GM06990 (cell line): ENCODE data around the gene CYB5R3.
"Not testable (repeated sequence)": the region's sequence is repeated elsewhere in the genome, so short reads cannot be mapped to it uniquely, and the experiment has no call there.

Source experiments
- DNase-seq: peaks from one replicate; pipeline ENCODE4 v3.0.0-alpha.2; 2011; ENCODE audit not compliant: insufficient read length; ENCODE audit errors: extremely low read depth
- H3K27me3 ChIP-seq: replicated peaks from 2 replicates; pipeline ENCODE4 v1.6.0; 2011; ENCODE audit warnings: low read length; ENCODE audit not compliant: control insufficient read depth, insufficient read depth
- H3K36me3 ChIP-seq: 2 replicates; pipeline ENCODE4 v1.5.1; 2011; ENCODE audit warnings: low read length; ENCODE audit not compliant: control insufficient read depth, insufficient read depth
- H3K4me3 ChIP-seq: replicated peaks from 2 replicates; pipeline ENCODE4 v1.5.1; 2011; ENCODE audit warnings: low read depth, mild to moderate bottlenecking, control low read depth, low read length
- CTCF ChIP-seq: IDR thresholded peaks from 2 replicates; pipeline ENCODE4 v1.5.1; 2011; ENCODE audit warnings: low read length, control low read depth, mild to moderate bottlenecking, inconsistent platforms; ENCODE audit not compliant: insufficient read depth, poor library complexity, severe bottlenecking

The CYB5R3 gene

GRCh38 chr22:42608823-42609361 is 40.3 kb downstream of the CYB5R3 start:
- no peak for DNase-seq
- Histone ChIP-seq H3K27me3 (no peaks in the 10 kb centered on the region), H3K36me3 (peaks cover 12% of the 10 kb centered on the region), H3K4me3 (no peak overlapping the region)
- no peak for TF ChIP-seq CTCF

- peaks cover 12% of the 10 kb centered on the region for H3K36me3 ChIP-seq
- no peak for DNase-seq
- H3K27me3 ChIP-seq = no peaks in the 10 kb centered on the region
- no peak overlapping the region for H3K4me3 ChIP-seq
- TF ChIP-seq CTCF = no peak
Measured at GRCh38 chr22:42608136-42608822, 40.9 kb downstream of the CYB5R3 start.

- DNase-seq, H3K4me3 ChIP-seq, H3K27me3 ChIP-seq: not testable (repeated sequence)
- H3K36me3 ChIP-seq = peaks cover 14% of the 10 kb centered on the region
Measured at GRCh38 chr22:42607641-42608040, 41.6 kb downstream of the CYB5R3 start.

- no peak for DNase-seq
- H3K27me3 ChIP-seq = no peaks in the 10 kb centered on the region
- TF ChIP-seq CTCF = no peak
- peaks cover 26% of the 10 kb centered on the region for H3K36me3 ChIP-seq
- H3K4me3 ChIP-seq = no peak overlapping the region
Measured at GRCh38 chr22:42604403-42604802, 44.8 kb downstream of the CYB5R3 start.

GRCh38 chr22:42603427-42603826 is 45.8 kb downstream of the CYB5R3 start:
- H3K4me3 ChIP-seq = no peak overlapping the region
- no peaks in the 10 kb centered on the region for H3K27me3 ChIP-seq
- no peak for TF ChIP-seq CTCF
- peaks cover 26% of the 10 kb centered on the region for H3K36me3 ChIP-seq
- no peak for DNase-seq

- H3K4me3 ChIP-seq = no peak overlapping the region
- peaks cover 26% of the 10 kb centered on the region for H3K36me3 ChIP-seq
- no peak for TF ChIP-seq CTCF
- DNase-seq = no peak
- no peaks in the 10 kb centered on the region for H3K27me3 ChIP-seq
Measured at GRCh38 chr22:42602470-42602869, 46.7 kb downstream of the CYB5R3 start.
